Fibroblast of mammary gland (primary cell): ENCODE data around the gene ADRB1.

ENCODE experiments used
- DNase-seq: peaks from one replicate; pipeline ENCODE4 v3.0.0-alpha.2; 2010; ENCODE audit warnings: low read depth
- H3K4me3 ChIP-seq: 2 replicates; pipeline ENCODE4 v1.5.1; 2011; ENCODE audit warnings: low read depth, mild to moderate bottlenecking, low read length, moderate library complexity; ENCODE audit not compliant: control insufficient read depth
- TF ChIP-seq, protein P1 (sequence below): conservative IDR thresholded peaks from 2 replicates; pipeline ENCODE4 v1.5.1; 2011; ENCODE audit warnings: low read depth, low read length, inconsistent platforms; ENCODE audit not compliant: control insufficient read depth, insufficient read depth

The ADRB1 gene

DNA sequence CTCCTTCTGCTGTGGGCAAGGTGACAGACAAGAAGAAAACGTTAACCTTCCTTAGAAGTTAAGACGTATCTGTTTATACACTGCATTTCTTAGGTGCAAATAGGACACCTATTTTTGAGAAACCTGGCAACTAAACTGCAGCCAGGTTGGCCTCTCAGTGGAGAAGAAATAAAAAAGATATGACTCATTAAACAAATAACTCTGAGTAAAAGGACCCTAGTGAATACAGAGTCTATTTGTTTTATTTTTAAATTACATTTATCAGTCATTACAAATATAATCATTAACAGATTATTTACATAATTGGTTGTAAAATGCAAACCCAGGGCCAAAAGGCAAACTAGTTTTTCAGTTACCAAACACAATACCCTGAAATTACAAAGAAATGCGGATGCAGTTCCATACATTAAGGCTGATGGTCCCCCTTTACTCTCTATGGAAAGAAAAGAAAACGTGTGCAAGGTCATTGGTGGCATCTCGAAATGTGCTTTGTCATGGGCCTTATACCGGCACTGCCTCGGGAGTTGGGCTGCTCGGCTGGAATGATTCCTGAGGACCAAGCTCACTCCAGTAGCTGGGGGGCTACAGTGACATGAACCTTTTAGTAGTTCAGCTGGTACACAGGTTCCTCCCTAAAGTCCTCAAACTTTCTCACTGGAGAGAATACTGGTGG, 38.4 kb downstream of the ADRB1 start:
- TF ChIP-seq, protein P1, sequence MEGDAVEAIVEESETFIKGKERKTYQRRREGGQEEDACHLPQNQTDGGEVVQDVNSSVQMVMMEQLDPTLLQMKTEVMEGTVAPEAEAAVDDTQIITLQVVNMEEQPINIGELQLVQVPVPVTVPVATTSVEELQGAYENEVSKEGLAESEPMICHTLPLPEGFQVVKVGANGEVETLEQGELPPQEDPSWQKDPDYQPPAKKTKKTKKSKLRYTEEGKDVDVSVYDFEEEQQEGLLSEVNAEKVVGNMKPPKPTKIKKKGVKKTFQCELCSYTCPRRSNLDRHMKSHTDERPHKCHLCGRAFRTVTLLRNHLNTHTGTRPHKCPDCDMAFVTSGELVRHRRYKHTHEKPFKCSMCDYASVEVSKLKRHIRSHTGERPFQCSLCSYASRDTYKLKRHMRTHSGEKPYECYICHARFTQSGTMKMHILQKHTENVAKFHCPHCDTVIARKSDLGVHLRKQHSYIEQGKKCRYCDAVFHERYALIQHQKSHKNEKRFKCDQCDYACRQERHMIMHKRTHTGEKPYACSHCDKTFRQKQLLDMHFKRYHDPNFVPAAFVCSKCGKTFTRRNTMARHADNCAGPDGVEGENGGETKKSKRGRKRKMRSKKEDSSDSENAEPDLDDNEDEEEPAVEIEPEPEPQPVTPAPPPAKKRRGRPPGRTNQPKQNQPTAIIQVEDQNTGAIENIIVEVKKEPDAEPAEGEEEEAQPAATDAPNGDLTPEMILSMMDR: no peak
- no peak overlapping the region for H3K4me3 ChIP-seq
- no peak for DNase-seq

DNA sequence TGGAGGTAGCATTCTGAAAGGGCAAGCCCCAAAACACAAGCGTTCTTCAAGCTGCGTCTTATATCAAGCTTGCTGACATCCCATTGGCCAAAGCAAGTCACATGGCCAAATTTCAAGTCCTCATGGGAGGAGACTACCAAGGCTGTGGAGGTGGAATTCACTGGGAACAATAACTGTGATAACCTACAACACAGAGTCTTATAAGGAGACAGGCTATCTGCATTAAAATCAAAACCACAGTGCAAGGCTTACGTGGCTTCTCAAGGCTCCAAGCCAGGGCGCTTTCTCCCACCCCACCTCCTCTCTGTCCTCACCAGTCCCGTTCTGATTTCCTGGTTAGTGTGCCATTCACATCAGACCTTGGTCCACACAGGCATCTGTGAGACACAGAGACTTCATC, 39.4 kb downstream of the ADRB1 start:
- DNase-seq: no peak
- TF ChIP-seq, protein P1: no peak
- H3K4me3 ChIP-seq: no peak overlapping the region

DNA sequence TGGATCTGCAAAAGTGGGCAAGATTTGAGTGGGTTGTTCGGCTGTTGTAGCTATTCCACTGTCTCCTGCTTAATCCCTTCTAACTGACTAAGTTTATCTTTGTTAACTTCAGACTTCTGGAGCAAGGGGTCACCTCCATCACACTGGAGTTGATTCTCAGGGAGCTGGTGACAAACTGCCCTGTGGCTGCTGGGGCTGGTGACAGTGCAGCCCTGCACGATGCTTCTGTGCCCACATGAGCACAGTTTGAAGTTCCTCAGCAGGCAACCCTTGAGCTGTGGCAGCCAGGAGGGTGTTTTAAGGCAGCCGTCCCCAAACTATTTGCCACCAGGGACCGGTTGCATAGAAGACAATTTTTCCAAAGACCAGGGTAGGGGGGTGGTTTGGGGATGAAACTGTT, 40.5 kb downstream of the ADRB1 start:
- H3K4me3 ChIP-seq: no peak overlapping the region
- no peak for DNase-seq
- TF ChIP-seq, protein P1: no peak

DNA sequence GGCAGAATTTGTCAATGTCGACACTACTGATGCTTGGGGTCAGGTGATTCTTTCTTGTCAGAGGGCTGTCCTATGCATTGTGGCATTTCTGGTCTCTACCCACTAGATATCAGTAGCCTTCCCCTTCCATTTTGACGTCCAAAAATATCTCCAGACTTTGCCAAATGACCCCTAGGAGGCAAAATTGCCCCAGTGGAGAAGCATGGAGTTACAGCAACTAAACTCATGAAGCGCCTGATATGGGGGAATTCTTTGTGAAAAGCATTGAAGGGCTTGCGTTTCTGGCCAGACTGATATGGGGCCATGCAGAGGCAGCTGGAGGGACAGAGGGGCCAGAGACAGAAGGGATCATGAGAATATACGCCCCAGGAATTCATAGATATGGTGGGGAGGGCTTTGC, 43.6 kb downstream of the ADRB1 start:
- TF ChIP-seq, protein P1: no peak
- H3K4me3 ChIP-seq: no peak overlapping the region
- DNase-seq: no peak

DNA sequence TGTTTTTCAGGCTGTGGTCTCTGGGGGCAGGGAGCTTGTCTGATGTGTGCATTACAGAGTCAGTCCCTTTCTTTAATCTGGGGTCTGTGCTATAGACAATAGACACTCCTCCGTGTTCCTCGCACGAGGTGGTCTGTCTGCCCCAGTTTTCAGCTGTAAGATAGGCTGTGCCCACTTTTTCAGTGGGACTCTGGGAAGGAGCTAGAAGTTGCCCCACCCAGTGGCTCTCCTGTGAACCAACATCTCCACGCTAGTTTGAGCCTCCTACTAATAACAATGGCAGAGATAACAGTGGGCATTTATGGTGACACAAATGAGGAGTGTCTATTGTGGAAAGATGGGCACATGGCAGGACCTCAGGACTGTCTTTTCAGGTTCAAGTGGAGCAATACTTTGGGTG, 44.0 kb downstream of the ADRB1 start:
- DNase-seq: no peak
- no peak overlapping the region for H3K4me3 ChIP-seq
- TF ChIP-seq, protein P1: no peak

DNA sequence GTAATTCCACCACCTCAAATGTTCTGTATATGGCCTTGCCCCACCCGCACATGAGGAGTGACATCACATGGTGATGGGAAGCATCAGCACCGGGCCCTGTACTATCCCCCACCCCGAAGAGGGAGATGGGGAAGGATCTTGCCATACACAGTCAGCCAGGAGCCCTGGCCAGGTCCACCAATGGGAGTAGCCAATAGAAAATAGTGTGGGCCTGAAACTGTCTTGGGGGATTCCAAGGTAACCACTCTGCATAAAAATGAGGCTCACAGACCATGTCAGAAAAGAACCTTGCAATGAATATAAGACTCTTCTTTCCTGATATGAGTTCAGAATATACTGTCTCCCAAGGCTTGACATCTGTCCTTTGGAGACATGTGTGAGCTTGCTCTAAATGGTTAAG, 51.1 kb downstream of the ADRB1 start:
- H3K4me3 ChIP-seq: no peak overlapping the region
- no peak for DNase-seq
- TF ChIP-seq, protein P1: no peak
